GM12878 (cell line): ENCODE data around the gene BGLAP. TPM values are rescaled to one million over a fixed set of nuclear protein-coding genes. Genes with fewer than 3 reads are reported as not detected.

Experiments used
- BCLAF1 ChIP-seq: fragments of 450-650 bp; IDR thresholded peaks from 2 replicates; pipeline ENCODE4 v1.6.1; 2017; ENCODE audit warnings: antibody characterized with exemption, mild to moderate bottlenecking, moderate library complexity
- DPF2 ChIP-seq: fragments of 450-650 bp; IDR thresholded peaks from 2 replicates; pipeline ENCODE4 v1.6.1; 2017; ENCODE audit warnings: mild to moderate bottlenecking
- NBN ChIP-seq: fragments of 450-650 bp; IDR thresholded peaks from 2 replicates; pipeline ENCODE4 v1.6.1; 2016
- RELA ChIP-seq: fragments of 450-650 bp; IDR thresholded peaks from 2 replicates; pipeline ENCODE4 v1.8.0; 2014; ENCODE audit warnings: borderline replicate concordance; ENCODE audit not compliant: partially characterized antibody
- TBL1XR1 ChIP-seq: IDR thresholded peaks from 2 replicates; pipeline ENCODE4 v1.6.1; 2012; ENCODE audit warnings: low read depth, low read length, improper control_type of control experiment
- WRNIP1 ChIP-seq: IDR thresholded peaks from 2 replicates; pipeline ENCODE4 v1.6.1; 2011; ENCODE audit warnings: low read depth, low read length, improper control_type of control experiment, borderline replicate concordance
- polyA plus RNA-seq, 11 experiments: library from polyadenylated mRNA; depleted of rRNA in 4 of 11; unstranded in 6 of 11; stranded (reverse) in 5 of 11; fragments of >200 nt; fragmentation: Nextera tagmentation in 4 of 11; fragmentation: Illumina TruSeq in 1 of 11; extraction: Ambion mirVana in 4 of 11; extraction: Trizol in 1 of 11; gene quantifications; 1 replicate in 1 of 11; 2 replicates in 10 of 11; pipeline versions ENCODE4 v1.2.1 to v1.2.3, GENCODE V29; 2011 to 2016; ENCODE audit warnings: inconsistent platforms in 2 of 11, missing spikeins in 2 of 11, low read depth in 1 of 11
- total RNA-seq, 4 experiments: library from RNA; depleted of rRNA in 3 of 4; stranded (reverse); fragments of >200 nt in 3 of 4; fragmentation: Illumina TruSeq in 1 of 4; extraction: Trizol in 1 of 4; gene quantifications; 2 replicates each; pipeline versions ENCODE4 v1.2.1 to v1.2.3, GENCODE V29; 2013 to 2021
- TF ChIP-seq, protein P1 (sequence below): fragments of 150-350 bp; IDR thresholded peaks from 2 replicates; pipeline ENCODE4 v1.6.1; 2016; ENCODE audit warnings: low read depth, low read length

Gene BGLAP
- total and polyA plus RNA-seq, 10 of the 15 experiments (the other 5 are each of a cell fraction or from before 2014, with no cell fraction given), result 0.20 to 1.8 (median 0.40) TPM; not detected in 3

GRCh38 chr1:156285437-156285836, 43.5 kb downstream of the BGLAP start (continued):
- TF ChIP-seq, protein P1, sequence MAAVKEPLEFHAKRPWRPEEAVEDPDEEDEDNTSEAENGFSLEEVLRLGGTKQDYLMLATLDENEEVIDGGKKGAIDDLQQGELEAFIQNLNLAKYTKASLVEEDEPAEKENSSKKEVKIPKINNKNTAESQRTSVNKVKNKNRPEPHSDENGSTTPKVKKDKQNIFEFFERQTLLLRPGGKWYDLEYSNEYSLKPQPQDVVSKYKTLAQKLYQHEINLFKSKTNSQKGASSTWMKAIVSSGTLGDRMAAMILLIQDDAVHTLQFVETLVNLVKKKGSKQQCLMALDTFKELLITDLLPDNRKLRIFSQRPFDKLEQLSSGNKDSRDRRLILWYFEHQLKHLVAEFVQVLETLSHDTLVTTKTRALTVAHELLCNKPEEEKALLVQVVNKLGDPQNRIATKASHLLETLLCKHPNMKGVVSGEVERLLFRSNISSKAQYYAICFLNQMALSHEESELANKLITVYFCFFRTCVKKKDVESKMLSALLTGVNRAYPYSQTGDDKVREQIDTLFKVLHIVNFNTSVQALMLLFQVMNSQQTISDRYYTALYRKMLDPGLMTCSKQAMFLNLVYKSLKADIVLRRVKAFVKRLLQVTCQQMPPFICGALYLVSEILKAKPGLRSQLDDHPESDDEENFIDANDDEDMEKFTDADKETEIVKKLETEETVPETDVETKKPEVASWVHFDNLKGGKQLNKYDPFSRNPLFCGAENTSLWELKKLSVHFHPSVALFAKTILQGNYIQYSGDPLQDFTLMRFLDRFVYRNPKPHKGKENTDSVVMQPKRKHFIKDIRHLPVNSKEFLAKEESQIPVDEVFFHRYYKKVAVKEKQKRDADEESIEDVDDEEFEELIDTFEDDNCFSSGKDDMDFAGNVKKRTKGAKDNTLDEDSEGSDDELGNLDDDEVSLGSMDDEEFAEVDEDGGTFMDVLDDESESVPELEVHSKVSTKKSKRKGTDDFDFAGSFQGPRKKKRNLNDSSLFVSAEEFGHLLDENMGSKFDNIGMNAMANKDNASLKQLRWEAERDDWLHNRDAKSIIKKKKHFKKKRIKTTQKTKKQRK, result no peak
- TF ChIP-seq BCLAF1, result no peak
- TF ChIP-seq WRNIP1, result no peak
- TF ChIP-seq DPF2, result no peak
- no peak for TF ChIP-seq NBN
- TF ChIP-seq TBL1XR1, result no peak
- TF ChIP-seq RELA, result no peak
